IMR-90 (cell line): ENCODE measurements around the gene PRR29. TPM values are rescaled to one million over a fixed set of nuclear protein-coding genes. Genes with fewer than 3 reads are reported as not detected.

Experiments used
- ATAC-seq: fragments of 200-7000 bp; cut with Tn5 transposase; 2 replicates; pipeline ENCODE4 v1.9.1; 2020; ENCODE audit warnings: low read depth, mild to moderate bottlenecking, moderate library complexity
- BruUV-seq: library from RNA; stranded (reverse); fragments of 400-500 nt; replicated peaks from 2 replicates; lab custom pipeline; 2021; lab: Mats Ljungman, UMichigan
- CTCF ChIA-PET: fragments of 300-600 bp; formaldehyde crosslinking; extraction: SDS; loops from one replicate; lab custom pipeline; 2021; ENCODE audit warnings: antibody characterized with exemption; lab: Yijun Ruan, JAX
- POLR2A ChIA-PET: fragments of 300-600 bp; sonication (Branson Sonifier 250); formaldehyde crosslinking; loops from one replicate; lab custom pipeline; 2022; ENCODE audit warnings: antibody characterized with exemption; ENCODE audit not compliant: unreplicated experiment; lab: Charles Lee
- DNase-seq: peaks from one replicate; pipeline ENCODE4 v3.0.0; 2013
- H2AFZ ChIP-seq: replicated peaks from 2 replicates; pipeline ENCODE3; 2013; ENCODE audit warnings: low read length, mild to moderate bottlenecking; ENCODE audit not compliant: poor library complexity
- H2AK5ac ChIP-seq: 2 replicates; pipeline ENCODE4 v1.6.1; 2013; ENCODE audit warnings: low read depth, low read length, inconsistent platforms
- H2AK9ac ChIP-seq: replicated peaks from 2 replicates; pipeline ENCODE3; 2013; ENCODE audit warnings: mild to moderate bottlenecking, low read depth, low read length, moderate library complexity; ENCODE audit not compliant: poor library complexity
- H2BK120ac ChIP-seq: 2 replicates; pipeline ENCODE4 v1.6.1; 2013; ENCODE audit warnings: low read depth, low read length, inconsistent platforms
- H2BK15ac ChIP-seq: 3 replicates; pipeline ENCODE4 v1.6.1; 2013; ENCODE audit warnings: low read depth, low read length, inconsistent platforms
- H2BK20ac ChIP-seq: 2 replicates; pipeline ENCODE4 v1.6.1; 2013; ENCODE audit warnings: low read depth, mild to moderate bottlenecking, inconsistent platforms, low read length, moderate library complexity
- H2BK5ac ChIP-seq: 2 replicates; pipeline ENCODE4 v1.6.1; 2013; ENCODE audit warnings: mild to moderate bottlenecking, low read depth, low read length, inconsistent platforms; ENCODE audit not compliant: poor library complexity, severe bottlenecking
- H3K14ac ChIP-seq: replicated peaks from 2 replicates; pipeline ENCODE4 v1.6.1; 2013; ENCODE audit warnings: low read depth, low read length, inconsistent platforms
- H3K18ac ChIP-seq: 2 replicates; pipeline ENCODE4 v1.6.1; 2013; ENCODE audit warnings: low read depth, low read length, control low read depth
- H3K23ac ChIP-seq: 2 replicates; pipeline ENCODE4 v1.6.1; 2013; ENCODE audit warnings: low read depth, low read length, inconsistent platforms
- H3K27ac ChIP-seq: 2 replicates; pipeline ENCODE4 v1.5.1; 2013; ENCODE audit warnings: mild to moderate bottlenecking, control low read depth, low read length; ENCODE audit not compliant: insufficient read depth
- H3K27me3 ChIP-seq: 2 replicates; pipeline ENCODE4 v1.6.1; 2013; ENCODE audit warnings: low read length; ENCODE audit not compliant: control insufficient read depth, insufficient read depth
- H3K36me3 ChIP-seq: 2 replicates; pipeline ENCODE4 v1.6.1; 2013; ENCODE audit warnings: low read length, mixed read lengths; ENCODE audit not compliant: control insufficient read depth, insufficient read depth
- H3K4ac ChIP-seq: 2 replicates; pipeline ENCODE4 v1.6.1; 2013; ENCODE audit warnings: low read depth, low read length, inconsistent platforms
- H3K4me1 ChIP-seq: 2 replicates; pipeline ENCODE4 v1.6.1; 2013; ENCODE audit warnings: low read length, mixed read lengths; ENCODE audit not compliant: control insufficient read depth, insufficient read depth
- H3K4me2 ChIP-seq: 2 replicates; pipeline ENCODE4 v1.6.1; 2013; ENCODE audit warnings: low read depth, mild to moderate bottlenecking, control low read depth, low read length, moderate library complexity
- H3K4me3 ChIP-seq: 2 replicates; pipeline ENCODE4 v1.5.1; 2013; ENCODE audit warnings: low read depth, mild to moderate bottlenecking, control low read depth, low read length, moderate library complexity; ENCODE audit not compliant: insufficient read depth
- H3K56ac ChIP-seq: 2 replicates; pipeline ENCODE4 v1.6.1; 2013; ENCODE audit warnings: low read length, inconsistent platforms; ENCODE audit not compliant: insufficient read depth; ENCODE audit errors: extremely low read depth
- H3K79me1 ChIP-seq, 2 experiments: 2 replicates each; pipeline ENCODE4 v1.6.1; 2013; ENCODE audit warnings: low read length in 2 of 2, inconsistent platforms in 1 of 2, low read depth in 1 of 2
- H3K9ac ChIP-seq: 2 replicates; pipeline ENCODE4 v1.6.1; 2013; ENCODE audit warnings: low read depth, low read length, control low read depth
- H3K9me1 ChIP-seq: 2 replicates; pipeline ENCODE4 v1.6.1; 2013; ENCODE audit warnings: low read length, inconsistent platforms; ENCODE audit not compliant: insufficient read depth
- H3K9me3 ChIP-seq: 2 replicates; pipeline ENCODE4 v1.6.1; 2013; ENCODE audit warnings: low read length; ENCODE audit not compliant: control insufficient read depth, insufficient read depth
- H4K20me1 ChIP-seq: 2 replicates; pipeline ENCODE4 v1.6.1; 2013; ENCODE audit warnings: low read length, inconsistent platforms; ENCODE audit not compliant: insufficient read depth
- H4K5ac ChIP-seq: 2 replicates; pipeline ENCODE4 v1.6.1; 2013; ENCODE audit warnings: mild to moderate bottlenecking, low read depth, low read length, control low read depth
- H4K8ac ChIP-seq, 2 experiments: 2 replicates each; pipeline ENCODE4 v1.6.1; 2013; ENCODE audit warnings: low read depth in 2 of 2, low read length in 2 of 2, control low read depth in 1 of 2, inconsistent platforms in 1 of 2
- H4K91ac ChIP-seq: 2 replicates; pipeline ENCODE4 v1.6.1; 2013; ENCODE audit warnings: low read depth, low read length, inconsistent platforms; ENCODE audit not compliant: insufficient read depth
- BHLHE40 ChIP-seq: fragments of 150-350 bp; IDR thresholded peaks from 2 replicates; pipeline ENCODE4 v1.6.1; 2016; ENCODE audit warnings: mild to moderate bottlenecking, low read depth, low read length
- CEBPB ChIP-seq: IDR thresholded peaks from 2 replicates; pipeline ENCODE4 v1.6.1; 2012; ENCODE audit warnings: low read depth, low read length, improper control_type of control experiment
- CHD1 ChIP-seq: IDR thresholded peaks from 2 replicates; pipeline ENCODE4 v1.6.1; 2012; ENCODE audit warnings: low read depth, low read length, improper control_type of control experiment
- CTCF ChIP-seq: conservative IDR thresholded peaks from 2 replicates; pipeline ENCODE4 v1.5.1; 2012; ENCODE audit warnings: mild to moderate bottlenecking, low read depth, low read length, improper control_type of control experiment
- ELK1 ChIP-seq: fragments of 150-350 bp; IDR thresholded peaks from 2 replicates; pipeline ENCODE4 v1.6.1; 2016; ENCODE audit warnings: low read depth, mild to moderate bottlenecking, low read length, moderate library complexity, borderline replicate concordance
- FOS ChIP-seq: fragments of 150-350 bp; IDR thresholded peaks from 2 replicates; pipeline ENCODE4 v1.6.1; 2016; ENCODE audit warnings: low read depth, low read length
- MAFK ChIP-seq: IDR thresholded peaks from 2 replicates; pipeline ENCODE4 v1.6.1; 2012; ENCODE audit warnings: low read depth, low read length, improper control_type of control experiment
- MAZ ChIP-seq: IDR thresholded peaks from 2 replicates; pipeline ENCODE4 v1.6.1; 2012; ENCODE audit warnings: low read depth, mild to moderate bottlenecking, low read length, improper control_type of control experiment, moderate library complexity, borderline replicate concordance
- MXI1 ChIP-seq: IDR thresholded peaks from 2 replicates; pipeline ENCODE4 v1.6.1; 2012; ENCODE audit warnings: low read depth, mild to moderate bottlenecking, low read length, moderate library complexity, borderline replicate concordance
- NFE2L2 ChIP-seq: fragments of 150-350 bp; IDR thresholded peaks from 2 replicates; pipeline ENCODE4 v1.6.1; 2016; ENCODE audit warnings: low read depth, mild to moderate bottlenecking, low read length
- POLR2A ChIP-seq: IDR thresholded peaks from 2 replicates; pipeline ENCODE4 v1.6.1; 2012; ENCODE audit warnings: mild to moderate bottlenecking, low read depth, low read length
- RAD21 ChIP-seq: IDR thresholded peaks from 2 replicates; pipeline ENCODE4 v1.6.1; 2012; ENCODE audit warnings: low read length, improper control_type of control experiment
- RCOR1 ChIP-seq: IDR thresholded peaks from 2 replicates; pipeline ENCODE4 v1.6.1; 2012; ENCODE audit warnings: mild to moderate bottlenecking, low read length, improper control_type of control experiment; ENCODE audit not compliant: insufficient replicate concordance
- RFX5 ChIP-seq: IDR thresholded peaks from 2 replicates; pipeline ENCODE4 v1.8.0; 2012; ENCODE audit warnings: low read depth, mild to moderate bottlenecking, low read length, moderate library complexity
- SMC3 ChIP-seq: fragments of 150-350 bp; IDR thresholded peaks from 2 replicates; pipeline ENCODE4 v1.6.1; 2016; ENCODE audit warnings: low read depth, mild to moderate bottlenecking, antibody characterized with exemption, low read length, moderate library complexity
- USF2 ChIP-seq: fragments of 150-350 bp; IDR thresholded peaks from 2 replicates; pipeline ENCODE4 v1.6.1; 2017; ENCODE audit warnings: mild to moderate bottlenecking, antibody characterized with exemption, low read length, low read depth
- WGBS, 2 experiments: methylation state at CpG; one replicate each; pipeline versions ENCODE4 v1.1.5 to v1.1.7; 2013; ENCODE audit warnings: missing lambda C conversion rate in 2 of 2; ENCODE audit not compliant: insufficient read length in 1 of 2; ENCODE audit errors: extremely low coverage in 2 of 2; 5-methylcytosine and 5-hydroxymethylcytosine counted together
- dilution Hi-C: fragments of 300-500 bp; cut with HindIII; formaldehyde crosslinking; loops from one replicate; pipeline ENCODE4 v1.14.3; 2018; ENCODE audit warnings: low sequenced_read_pairs; ENCODE audit not compliant: unreplicated experiment
- in situ Hi-C: fragments of 300-500 bp; cut with MboI; formaldehyde crosslinking; loops from 3 replicates; pipeline ENCODE4 v1.14.3; 2019; ENCODE audit warnings: low sequenced_read_pairs, inconsistent platforms, mixed read lengths
- intact Hi-C: fragments of 100-400 bp; cut with micrococcal nuclease; formaldehyde crosslinking; loops from 2 replicates; pipeline ENCODE4 v1.10.0; 2022
- polyA plus RNA-seq, 3 experiments: library from polyadenylated mRNA; depleted of rRNA; stranded (reverse); fragments of >200 nt; gene quantifications; 2 replicates each; pipeline ENCODE4 v1.2.3, GENCODE V29; 2012; ENCODE audit warnings: low replicate concordance in 1 of 3
- total RNA-seq: library from RNA; depleted of rRNA; stranded (reverse); fragments of >200 nt; gene quantifications from 2 replicates; pipeline ENCODE4 v1.2.3, GENCODE V29; 2012

The PRR29 gene
- total and polyA plus RNA-seq, 2 of the 4 experiments (the other 2 are of a cell fraction) = under 0.01 to 0.17 TPM

- ATAC-seq (no peak), DNase-seq (no peak)
- H3K9me1 ChIP-seq = no peaks in the 10 kb centered on the region
- intact Hi-C loops (no loop called here), dilution Hi-C loops (no loop called here), in situ Hi-C loops (loop anchor here (10.0 kb wide), 2 partner anchors 109 to 261 kb away; partner anchors contain the start of genes CSHL1 and GH1)
- H3K4me1 ChIP-seq = 0 out of 2 replicates have a peak, but pooled peaks cover 2% of the 10 kb centered on the region
- H3K18ac ChIP-seq = no peak overlapping the region
- POLR2A ChIA-PET = no interaction called here
- H3K23ac ChIP-seq = no peak overlapping the region
- H3K4me2 ChIP-seq = no peak overlapping the region
- no peak overlapping the region for H3K4ac ChIP-seq
- no peak overlapping the region for H3K9ac ChIP-seq
- H2AFZ ChIP-seq = no peak overlapping the region
- BruUV-seq = no TSS peak
- H4K5ac ChIP-seq = no peak overlapping the region
- no peak overlapping the region for H2BK15ac ChIP-seq
- no peak overlapping the region for H4K8ac ChIP-seq
- H4K20me1 ChIP-seq = no peaks in the 10 kb centered on the region
- no peak overlapping the region for H2BK5ac ChIP-seq
- H2AK5ac ChIP-seq = no peak overlapping the region
- no peak overlapping the region for H3K27ac ChIP-seq
- CTCF ChIA-PET = interaction anchor here (0.6 to 2.6 kb wide), 2 partner anchors 105 to 258 kb away, joined by 4 to 21 read pairs; partner anchors contain the start of gene GH1
- H2AK9ac ChIP-seq = no peak overlapping the region
- no peak overlapping the region; the same call in 1 of the 2 replicates for H3K14ac ChIP-seq
- no peak overlapping the region for H2BK120ac ChIP-seq
- H3K27me3 ChIP-seq = peaks cover 6% of the 10 kb centered on the region; the same call in 1 of the 2 replicates
- no peak overlapping the region for H3K4me3 ChIP-seq
- no peaks in the 10 kb centered on the region for H3K79me1 ChIP-seq
- WGBS, 2 experiments = 60% methylated on average over 2 of the region's 8 CpGs; no CpG with 5 or more reads in 1 of the 2 experiments
- no peaks in the 10 kb centered on the region for H3K9me3 ChIP-seq
- TF ChIP-seq RFX5 (no peak), CHD1 (no peak), ELK1 (no peak), FOS (no peak), CEBPB (no peak), MAZ (no peak), CTCF (no peak), POLR2A (no peak), SMC3 (no peak), MXI1 (no peak), BHLHE40 (no peak), USF2 (no peak), NFE2L2 (no peak), MAFK (no peak), RCOR1 (no peak), RAD21 (no peak)
- no peak overlapping the region for H4K91ac ChIP-seq
- no peak overlapping the region for H2BK20ac ChIP-seq
- H3K56ac ChIP-seq = no peak overlapping the region
- H3K36me3 ChIP-seq = no peaks in the 10 kb centered on the region
These were observed 26.1 kb downstream of the PRR29 start for GRCh38 chr17:64024215-64024654.
